Neural cell (in vitro differentiated cells): ENCODE results near the gene NHLH1. TPM values are rescaled to one million over a fixed set of nuclear protein-coding genes. Genes with fewer than 3 reads are reported as not detected.

Experiments used
- H2AFZ ChIP-seq: fragments of 200-600, 300-800 bp; sonication (generic), shearing (Covaris generic); 2 replicates; pipeline ENCODE4 v1.6.0; 2014; ENCODE audit warnings: low read depth, mild to moderate bottlenecking, antibody characterized with exemption, low read length, moderate library complexity
- H3F3A ChIP-seq: fragments of 200-600 bp; shearing (Covaris generic); 2 replicates; pipeline ENCODE4 v1.6.1; 2016; ENCODE audit warnings: mild to moderate bottlenecking, moderate library complexity, mixed read lengths, antibody characterized with exemption, low read length; ENCODE audit not compliant: insufficient read depth, poor library complexity, severe bottlenecking
- H3K27ac ChIP-seq: fragments of 200-600, 300-800 bp; sonication (generic), shearing (Covaris generic); 2 replicates; pipeline ENCODE4 v1.5.1; 2014; ENCODE audit warnings: mild to moderate bottlenecking, low read length, moderate library complexity
- H3K27me3 ChIP-seq: fragments of 300-800, 200-600 bp; sonication (generic), shearing (Covaris generic); 2 replicates; pipeline ENCODE4 v1.6.0; 2014; ENCODE audit warnings: mild to moderate bottlenecking, low read depth, low read length, moderate library complexity; ENCODE audit not compliant: insufficient read depth
- H3K36me3 ChIP-seq: fragments of 300-800, 200-600 bp; sonication (generic), shearing (Covaris generic); 2 replicates; pipeline ENCODE4 v1.5.1; 2014; ENCODE audit warnings: mild to moderate bottlenecking, antibody characterized with exemption, low read length, moderate library complexity; ENCODE audit not compliant: insufficient read depth
- H3K4me2 ChIP-seq: fragments of 300-800, 200-600 bp; sonication (generic), shearing (Covaris generic); 2 replicates; pipeline ENCODE4 v1.6.0; 2014; ENCODE audit warnings: mild to moderate bottlenecking, low read length
- H3K4me3 ChIP-seq: fragments of 300-800, 200-600 bp; sonication (generic), shearing (Covaris generic); 2 replicates; pipeline ENCODE4 v1.5.1; 2014; ENCODE audit warnings: mild to moderate bottlenecking, low read length, moderate library complexity
- H3K79me2 ChIP-seq: fragments of 200-600 bp; shearing (Covaris generic); replicated peaks from 2 replicates; pipeline ENCODE4 v1.6.0; 2014; ENCODE audit warnings: mild to moderate bottlenecking, low read length, moderate library complexity; ENCODE audit not compliant: insufficient read depth
- H3K9ac ChIP-seq: fragments of 300-800, 200-600 bp; sonication (generic), shearing (Covaris generic); 2 replicates; pipeline ENCODE4 v1.6.1; 2016; ENCODE audit warnings: mild to moderate bottlenecking, low read length, mixed read lengths
- H3K9me2 ChIP-seq: fragments of 200-600 bp; shearing (Covaris generic); 2 replicates; pipeline ENCODE4 v1.6.1; 2016; ENCODE audit warnings: mild to moderate bottlenecking, low read length, mixed read lengths; ENCODE audit not compliant: insufficient read depth
- H3K9me3 ChIP-seq: fragments of 200-600, 300-800 bp; sonication (generic), shearing (Covaris generic); 2 replicates; pipeline ENCODE4 v1.6.1; 2016; ENCODE audit warnings: mild to moderate bottlenecking, mixed run types, low read length, moderate library complexity, mixed read lengths
- H4K20me1 ChIP-seq: fragments of 200-600 bp; shearing (Covaris generic); 2 replicates; pipeline ENCODE4 v1.6.1; 2016; ENCODE audit warnings: mild to moderate bottlenecking, mixed run types; ENCODE audit not compliant: insufficient read depth
- MXI1 ChIP-seq: fragments of 450-650 bp; conservative IDR thresholded peaks from 2 replicates; pipeline ENCODE4 v1.6.1; 2014; ENCODE audit warnings: antibody characterized with exemption, mild to moderate bottlenecking; ENCODE audit not compliant: poor library complexity, severe bottlenecking
- RAD21 ChIP-seq: fragments of 450-650 bp; conservative IDR thresholded peaks from 2 replicates; pipeline ENCODE4 v1.6.1; 2014; ENCODE audit warnings: antibody characterized with exemption, mild to moderate bottlenecking, moderate library complexity
- SMC3 ChIP-seq: fragments of 450-650 bp; conservative IDR thresholded peaks from 2 replicates; pipeline ENCODE4 v1.6.1; 2014; ENCODE audit warnings: antibody characterized with exemption, mild to moderate bottlenecking, moderate library complexity; ENCODE audit not compliant: poor library complexity
- TAF1 ChIP-seq: IDR thresholded peaks from 2 replicates; pipeline ENCODE4 v1.6.1; 2012; ENCODE audit warnings: low read depth
- polyA plus RNA-seq: library from polyadenylated mRNA; depleted of rRNA; stranded (reverse); fragments of >200 nt; gene quantifications from 2 replicates; pipeline ENCODE4 v1.2.3, GENCODE V29; 2014
- TF ChIP-seq, protein P1 (sequence below): fragments of 450-650 bp; IDR thresholded peaks from 2 replicates; pipeline ENCODE4 v1.5.1; 2014; ENCODE audit warnings: antibody characterized with exemption, mild to moderate bottlenecking, moderate library complexity; ENCODE audit not compliant: poor library complexity, severe bottlenecking
- TF ChIP-seq, protein P2 (sequence below): IDR thresholded peaks from 2 replicates; pipeline ENCODE4 v1.6.1; 2012; ENCODE audit warnings: borderline replicate concordance

Gene NHLH1
- polyA plus RNA-seq, 1 donor from 2014 or later = 0.11 TPM

DNA sequence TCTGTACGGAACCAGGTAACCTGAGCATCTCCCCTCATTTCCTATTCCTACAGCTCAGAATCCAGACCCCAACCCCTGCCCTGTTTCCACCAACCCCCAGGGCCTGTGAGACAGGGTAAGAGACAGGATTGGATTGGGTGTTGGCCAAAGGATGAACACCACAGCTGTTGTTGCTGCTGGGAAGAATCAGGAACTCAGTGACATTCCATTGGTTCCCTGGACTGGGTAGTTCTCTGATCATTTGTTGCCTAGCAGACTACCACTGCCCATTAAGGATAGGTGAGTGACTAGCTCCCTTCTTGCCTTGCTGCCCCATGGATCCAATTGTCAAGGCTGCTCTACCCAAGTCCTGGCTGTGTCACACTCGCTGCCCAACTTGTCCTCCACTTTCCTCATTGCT lies 13.6 kb upstream of the NHLH1 start:
- Histone ChIP-seq H3K36me3 (peaks cover 5% of the 10 kb centered on the region), H3K9ac (no peak overlapping the region), H3K4me3 (no peak overlapping the region), H3K79me2 (no peaks in the 10 kb centered on the region), H3K9me3 (no peaks in the 10 kb centered on the region), H3K4me2 (no peak overlapping the region), H3K9me2 (no peaks in the 10 kb centered on the region), H3K27me3 (no peaks in the 10 kb centered on the region), H3F3A (no peaks in the 10 kb centered on the region), H2AFZ (no peak overlapping the region), H4K20me1 (no peaks in the 10 kb centered on the region), H3K27ac (no peak overlapping the region)
- TF ChIP-seq MXI1 (no peak), RAD21 (no peak)
- TF ChIP-seq, protein P1, sequence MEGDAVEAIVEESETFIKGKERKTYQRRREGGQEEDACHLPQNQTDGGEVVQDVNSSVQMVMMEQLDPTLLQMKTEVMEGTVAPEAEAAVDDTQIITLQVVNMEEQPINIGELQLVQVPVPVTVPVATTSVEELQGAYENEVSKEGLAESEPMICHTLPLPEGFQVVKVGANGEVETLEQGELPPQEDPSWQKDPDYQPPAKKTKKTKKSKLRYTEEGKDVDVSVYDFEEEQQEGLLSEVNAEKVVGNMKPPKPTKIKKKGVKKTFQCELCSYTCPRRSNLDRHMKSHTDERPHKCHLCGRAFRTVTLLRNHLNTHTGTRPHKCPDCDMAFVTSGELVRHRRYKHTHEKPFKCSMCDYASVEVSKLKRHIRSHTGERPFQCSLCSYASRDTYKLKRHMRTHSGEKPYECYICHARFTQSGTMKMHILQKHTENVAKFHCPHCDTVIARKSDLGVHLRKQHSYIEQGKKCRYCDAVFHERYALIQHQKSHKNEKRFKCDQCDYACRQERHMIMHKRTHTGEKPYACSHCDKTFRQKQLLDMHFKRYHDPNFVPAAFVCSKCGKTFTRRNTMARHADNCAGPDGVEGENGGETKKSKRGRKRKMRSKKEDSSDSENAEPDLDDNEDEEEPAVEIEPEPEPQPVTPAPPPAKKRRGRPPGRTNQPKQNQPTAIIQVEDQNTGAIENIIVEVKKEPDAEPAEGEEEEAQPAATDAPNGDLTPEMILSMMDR = no peak

GRCh38 chr1:160354388-160354985 lies 12.4 kb upstream of the NHLH1 start:
- Histone ChIP-seq H3K4me3 (no peak overlapping the region), H3K79me2 (no peaks in the 10 kb centered on the region), H3K36me3 (peaks cover 5% of the 10 kb centered on the region), H3K27ac (no peak overlapping the region), H3F3A (no peaks in the 10 kb centered on the region), H3K9me2 (no peaks in the 10 kb centered on the region), H4K20me1 (no peaks in the 10 kb centered on the region), H3K27me3 (no peaks in the 10 kb centered on the region), H3K9me3 (no peaks in the 10 kb centered on the region), H3K4me2 (no peak overlapping the region), H2AFZ (no peak overlapping the region), H3K9ac (no peak overlapping the region)
- TF ChIP-seq RAD21 (peak; percentile 39), SMC3 (peak; percentile 66), TAF1 (no peak)
- TF ChIP-seq, protein P1 = peak; percentile 58
- TF ChIP-seq, protein P2, sequence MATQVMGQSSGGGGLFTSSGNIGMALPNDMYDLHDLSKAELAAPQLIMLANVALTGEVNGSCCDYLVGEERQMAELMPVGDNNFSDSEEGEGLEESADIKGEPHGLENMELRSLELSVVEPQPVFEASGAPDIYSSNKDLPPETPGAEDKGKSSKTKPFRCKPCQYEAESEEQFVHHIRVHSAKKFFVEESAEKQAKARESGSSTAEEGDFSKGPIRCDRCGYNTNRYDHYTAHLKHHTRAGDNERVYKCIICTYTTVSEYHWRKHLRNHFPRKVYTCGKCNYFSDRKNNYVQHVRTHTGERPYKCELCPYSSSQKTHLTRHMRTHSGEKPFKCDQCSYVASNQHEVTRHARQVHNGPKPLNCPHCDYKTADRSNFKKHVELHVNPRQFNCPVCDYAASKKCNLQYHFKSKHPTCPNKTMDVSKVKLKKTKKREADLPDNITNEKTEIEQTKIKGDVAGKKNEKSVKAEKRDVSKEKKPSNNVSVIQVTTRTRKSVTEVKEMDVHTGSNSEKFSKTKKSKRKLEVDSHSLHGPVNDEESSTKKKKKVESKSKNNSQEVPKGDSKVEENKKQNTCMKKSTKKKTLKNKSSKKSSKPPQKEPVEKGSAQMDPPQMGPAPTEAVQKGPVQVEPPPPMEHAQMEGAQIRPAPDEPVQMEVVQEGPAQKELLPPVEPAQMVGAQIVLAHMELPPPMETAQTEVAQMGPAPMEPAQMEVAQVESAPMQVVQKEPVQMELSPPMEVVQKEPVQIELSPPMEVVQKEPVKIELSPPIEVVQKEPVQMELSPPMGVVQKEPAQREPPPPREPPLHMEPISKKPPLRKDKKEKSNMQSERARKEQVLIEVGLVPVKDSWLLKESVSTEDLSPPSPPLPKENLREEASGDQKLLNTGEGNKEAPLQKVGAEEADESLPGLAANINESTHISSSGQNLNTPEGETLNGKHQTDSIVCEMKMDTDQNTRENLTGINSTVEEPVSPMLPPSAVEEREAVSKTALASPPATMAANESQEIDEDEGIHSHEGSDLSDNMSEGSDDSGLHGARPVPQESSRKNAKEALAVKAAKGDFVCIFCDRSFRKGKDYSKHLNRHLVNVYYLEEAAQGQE = no peak
